ENCODE results near the gene KMT2B.
A peak's percentile ranks its signal among the peaks of the same experiment; 100 is the strongest.
"Not testable (repeated sequence)": the region's sequence is repeated elsewhere in the genome, so short reads cannot be mapped to it uniquely, and the experiment has no call there.

Gene KMT2B

DNA sequence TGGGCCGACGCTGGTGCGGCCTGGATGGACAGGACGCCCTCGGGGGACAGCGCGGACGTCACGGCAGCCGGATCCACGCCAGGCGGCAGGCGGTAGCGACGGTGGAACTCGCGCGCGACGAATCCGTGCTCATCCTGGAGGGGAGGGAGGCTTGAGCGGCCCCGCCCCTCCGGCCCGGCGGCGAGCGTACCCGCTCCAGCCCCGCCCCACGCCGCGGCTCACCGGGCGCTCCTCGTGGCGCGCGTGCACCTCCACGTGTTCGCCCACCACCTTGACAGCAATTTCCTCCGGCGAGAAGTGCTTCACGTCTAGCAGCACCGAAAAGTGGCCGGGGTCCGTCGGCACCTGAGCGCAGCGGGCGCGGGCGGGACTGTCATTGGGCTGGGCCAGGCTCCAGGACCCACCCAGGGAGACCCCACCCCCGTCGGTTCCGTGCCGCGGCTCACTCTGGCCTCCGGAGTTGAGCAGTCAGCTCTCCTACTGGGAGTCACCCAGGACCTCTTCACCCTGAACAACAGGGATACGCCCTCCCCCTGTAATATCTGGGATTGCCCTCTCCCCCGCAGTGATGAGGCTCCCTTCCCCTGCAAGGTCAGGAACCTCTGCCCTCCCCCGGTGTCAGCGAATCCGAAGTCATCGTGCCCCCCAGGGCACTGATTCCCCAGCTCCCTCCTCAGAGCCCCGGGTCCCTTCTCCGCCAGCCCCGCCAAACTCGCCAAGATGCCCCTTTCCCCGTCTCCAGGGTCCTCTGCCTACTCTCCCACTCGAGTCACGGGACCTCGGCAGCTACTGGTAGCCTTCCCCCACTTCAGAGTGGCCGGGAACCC lies 38.0 kb downstream of the KMT2B start:
- no peak for DNase-seq (ENCODE audit: low read depth, low spot score)

DNA sequence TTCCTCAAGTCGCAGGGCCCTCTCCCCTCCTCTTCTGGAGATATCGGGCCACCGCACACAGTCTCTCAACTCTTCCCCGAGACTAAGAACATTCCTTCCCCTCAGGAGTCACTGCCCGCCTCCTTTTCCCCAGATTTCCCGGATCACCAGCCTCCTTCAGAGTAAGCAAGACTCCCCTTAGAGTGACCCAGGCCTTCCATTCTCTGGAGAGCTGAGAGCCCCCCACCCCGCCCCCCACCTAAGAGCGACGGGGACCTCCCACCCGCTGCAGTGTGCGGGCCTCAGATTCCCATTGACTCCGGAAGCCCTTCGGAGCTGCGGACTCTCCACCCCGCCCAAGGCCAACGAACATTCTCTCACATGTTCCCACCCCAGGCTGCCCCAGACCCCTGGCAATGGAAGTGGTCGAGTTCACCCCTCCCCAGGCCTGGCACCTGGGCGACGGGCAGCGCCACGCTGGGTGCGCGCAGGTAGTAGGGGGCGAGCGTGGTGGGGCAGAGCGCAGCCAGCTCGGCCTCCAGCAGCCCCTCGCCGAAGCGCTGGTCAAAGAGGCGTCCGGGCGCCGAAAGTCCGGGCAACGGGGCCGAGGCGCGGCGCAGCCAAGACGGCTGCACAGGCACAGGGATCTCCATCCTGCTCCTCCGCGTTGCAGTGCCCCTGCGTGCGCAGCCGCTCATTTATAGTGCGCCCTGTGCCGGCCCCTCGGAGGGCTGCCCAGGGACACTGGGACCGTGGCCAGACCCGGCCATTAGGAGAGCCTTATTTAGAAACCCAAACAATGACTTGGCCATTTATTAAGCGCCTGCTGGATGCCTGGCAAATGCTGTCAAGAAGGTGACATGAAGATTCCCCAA lies 38.8 kb downstream of the KMT2B start, which contains the start of gene HSPB6:
TSS of gene HSPB6 (minus strand) at position 653 of the 854 bp plus-strand sequence. CDS start at position 632, 21 bp downstream.
- DNase-seq (ENCODE audit: low read depth, low spot score) = no peak

DNA sequence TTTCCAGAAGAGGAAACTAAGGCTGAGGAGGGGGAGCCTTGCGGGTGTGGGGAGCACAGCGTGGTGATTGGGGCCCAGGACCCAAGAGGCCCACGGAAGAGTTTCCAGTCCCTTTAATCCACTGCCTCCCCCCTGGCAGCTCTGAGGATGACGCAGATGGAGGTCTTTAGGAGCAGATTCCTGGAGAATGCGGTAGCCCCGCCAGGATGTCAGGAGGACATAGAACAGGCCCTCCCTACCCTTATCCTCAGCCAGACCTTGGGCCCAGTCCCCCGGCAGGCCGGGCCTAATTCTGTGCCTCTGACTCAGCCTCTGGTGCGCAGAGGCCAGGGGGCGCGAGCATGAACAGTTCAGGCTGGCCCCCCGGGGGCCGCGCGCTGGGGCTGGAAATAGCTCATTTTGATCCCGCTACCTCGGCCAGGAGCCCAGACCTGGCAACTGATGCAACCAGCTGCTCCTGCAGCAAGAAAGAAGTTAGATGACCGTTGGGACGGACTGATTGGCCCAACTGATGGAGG lies 39.5 kb downstream of the KMT2B start:
- DNase-seq (ENCODE audit: low read depth, low spot score) = peak; percentile 81

DNA sequence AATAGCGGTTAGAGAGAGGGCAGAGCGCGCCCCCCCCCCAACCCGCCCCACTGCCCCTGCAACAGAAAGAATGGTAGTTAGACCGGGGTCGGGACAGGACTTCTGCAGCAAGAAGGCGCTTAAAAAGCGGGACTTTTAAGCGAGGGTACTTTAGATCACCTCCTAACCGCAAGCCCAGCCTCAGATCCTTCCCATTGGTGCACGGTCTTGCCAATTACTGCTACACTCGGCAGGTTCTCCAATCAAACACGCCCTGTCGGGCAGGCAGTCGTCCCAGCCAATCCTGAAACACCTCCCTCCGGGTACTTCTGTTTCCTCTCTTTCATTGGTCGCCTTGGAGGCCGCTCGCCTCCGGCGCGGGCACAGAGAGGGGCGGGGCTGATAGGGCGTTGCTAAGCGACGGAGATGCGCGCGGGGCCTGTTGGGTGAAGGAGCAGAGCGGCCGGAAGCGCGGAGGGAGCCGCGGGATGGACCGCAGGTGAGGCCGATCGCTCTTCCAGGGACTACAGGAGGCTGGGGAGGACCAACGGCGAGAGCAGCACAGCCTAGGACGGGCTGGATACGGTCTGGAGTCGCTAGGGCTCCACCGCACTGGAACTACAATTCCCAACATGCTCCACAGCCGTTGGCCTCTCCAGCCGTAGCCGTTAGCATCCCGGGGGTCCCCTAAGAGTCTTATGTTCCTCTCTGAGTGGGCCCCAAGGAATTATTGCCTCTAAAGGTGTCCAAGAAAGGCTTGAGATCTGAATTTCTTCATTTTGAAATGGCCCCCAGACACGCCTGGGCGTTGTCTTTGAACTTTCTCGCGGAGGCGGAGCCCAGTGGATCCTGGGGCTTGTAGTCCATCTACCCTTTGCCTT lies 40.2 kb downstream of the KMT2B start, which contains the start of gene PROSER3:
TSS of gene PROSER3 (plus strand) at position 428 of the 860 bp plus-strand sequence. CDS start at position 468, 40 bp downstream.
- DNase-seq (ENCODE audit: low read depth, low spot score) = peak; percentile 98

DNA sequence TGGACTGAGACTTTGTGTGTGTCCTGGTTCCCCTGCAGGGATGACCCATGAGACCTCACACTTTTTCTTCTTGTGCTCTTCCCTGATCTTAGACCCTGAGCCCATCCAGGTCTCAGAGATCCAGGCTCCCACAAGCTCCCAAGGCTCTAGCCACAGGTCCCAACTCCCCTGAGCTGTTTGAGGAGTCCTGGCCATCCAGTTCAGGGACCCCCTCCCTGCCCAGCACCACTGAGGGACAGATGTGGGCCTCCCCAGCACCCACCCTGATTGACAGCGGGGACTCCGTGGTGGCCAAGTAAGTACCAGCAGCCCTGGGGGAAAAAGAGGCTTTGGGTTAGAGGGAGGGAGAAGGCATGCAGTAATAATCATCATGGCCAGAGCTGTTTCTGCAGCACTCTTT lies 41.9 kb downstream of the KMT2B start:
- no peak for DNase-seq (ENCODE audit: low read depth, low spot score)

DNA sequence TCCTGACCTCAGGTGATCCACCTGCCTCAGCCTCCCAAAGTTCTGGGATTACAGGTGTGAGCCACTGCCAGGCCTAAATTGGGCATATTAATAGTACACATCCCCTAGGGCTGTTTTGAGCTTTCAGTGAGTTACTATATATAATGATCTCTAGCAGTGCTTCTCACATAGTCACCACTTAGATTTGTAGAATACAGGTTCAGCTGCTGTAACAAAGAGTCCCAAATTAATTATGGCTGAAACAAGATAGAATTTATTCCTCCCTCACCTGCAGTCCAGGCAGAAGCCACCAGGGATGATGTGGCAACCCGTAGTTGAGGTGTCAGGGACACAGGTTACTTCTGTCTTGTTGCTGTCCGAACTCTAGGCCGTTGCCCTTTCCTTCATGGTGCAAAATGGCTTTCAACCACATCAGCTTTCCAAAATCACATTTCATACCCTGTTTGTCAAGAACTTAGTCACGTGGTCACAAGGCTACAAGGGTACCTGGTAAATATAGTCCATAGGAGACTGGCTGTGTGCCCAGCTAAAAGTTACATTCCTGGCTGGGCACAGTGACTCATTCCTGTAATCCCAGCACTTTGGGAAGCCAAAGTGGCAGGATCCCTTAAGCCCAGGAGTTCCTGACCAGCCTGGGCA lies 43.0 kb downstream of the KMT2B start:
- no peak for DNase-seq (ENCODE audit: low read depth, low spot score)

DNA sequence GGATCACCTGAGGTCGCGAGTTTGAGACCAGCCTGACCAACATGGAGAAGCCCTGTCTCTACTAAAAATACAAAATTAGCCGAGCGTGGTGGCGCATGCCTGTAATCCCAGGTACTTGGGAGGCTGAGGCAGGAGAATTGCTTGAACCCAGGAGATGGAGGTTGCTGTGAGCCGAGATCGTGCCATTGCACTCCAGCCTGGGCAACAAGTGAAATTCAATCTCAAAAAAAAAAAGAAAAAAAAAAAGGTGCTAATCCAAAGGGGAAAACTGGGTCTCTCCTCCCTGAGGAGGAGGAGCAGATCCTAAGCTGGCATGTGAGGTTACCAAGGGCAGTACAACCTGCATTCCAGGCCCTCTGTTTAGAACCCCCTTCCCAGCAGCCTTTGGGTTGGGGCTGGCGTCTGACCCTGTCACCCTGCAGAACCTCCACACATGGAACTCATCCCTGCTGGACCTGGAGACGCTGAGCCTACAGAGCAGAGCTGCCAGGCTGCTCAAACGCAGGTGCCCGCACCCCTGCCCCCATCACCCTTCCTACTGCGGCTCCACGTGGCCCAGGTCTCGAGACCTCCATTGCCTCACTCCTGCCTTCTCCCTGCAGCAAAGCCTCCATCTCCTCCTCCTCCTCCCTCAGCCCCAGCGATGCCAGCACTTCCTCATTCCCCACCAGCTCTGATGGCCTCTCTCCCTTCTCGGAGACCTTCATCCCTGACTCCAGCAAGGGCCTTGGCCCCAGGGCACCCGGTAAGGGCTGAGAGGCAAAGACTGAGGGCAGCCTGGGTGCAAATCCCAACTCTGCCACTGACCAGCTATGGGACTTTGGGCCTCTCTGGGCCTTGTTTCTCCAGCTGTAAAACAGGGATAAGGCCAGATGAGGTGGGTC lies 46.9 kb downstream of the KMT2B start:
- DNase-seq (ENCODE audit: low read depth, low spot score) = no peak

DNA sequence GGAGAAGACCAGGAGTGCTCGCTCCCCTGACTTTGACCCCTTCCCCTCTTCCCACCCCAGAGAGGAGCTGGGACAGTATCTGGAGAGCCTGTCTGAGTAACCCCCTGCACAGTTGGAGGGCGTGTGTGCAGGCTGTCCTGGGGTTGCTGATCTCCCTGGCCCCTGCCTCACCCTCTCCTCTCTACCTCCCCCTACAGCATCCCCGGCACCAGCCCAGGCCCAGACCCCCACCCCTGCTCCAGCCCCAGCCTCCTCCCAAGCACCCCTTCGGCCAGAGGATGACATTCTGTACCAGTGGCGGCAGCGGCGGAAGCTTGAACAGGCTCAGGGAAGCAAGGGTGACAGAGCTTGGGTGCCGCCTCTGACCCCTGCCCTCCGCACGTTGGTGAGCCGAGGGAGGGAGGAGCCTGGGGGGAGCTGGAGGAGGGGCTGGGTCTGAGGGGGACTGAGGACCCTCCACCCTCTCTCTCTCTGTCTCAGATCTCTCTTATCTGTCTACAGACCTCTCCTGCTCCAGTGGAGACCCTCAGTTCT lies 48.8 kb downstream of the KMT2B start:
- no peak for DNase-seq (ENCODE audit: low read depth, low spot score)

DNA sequence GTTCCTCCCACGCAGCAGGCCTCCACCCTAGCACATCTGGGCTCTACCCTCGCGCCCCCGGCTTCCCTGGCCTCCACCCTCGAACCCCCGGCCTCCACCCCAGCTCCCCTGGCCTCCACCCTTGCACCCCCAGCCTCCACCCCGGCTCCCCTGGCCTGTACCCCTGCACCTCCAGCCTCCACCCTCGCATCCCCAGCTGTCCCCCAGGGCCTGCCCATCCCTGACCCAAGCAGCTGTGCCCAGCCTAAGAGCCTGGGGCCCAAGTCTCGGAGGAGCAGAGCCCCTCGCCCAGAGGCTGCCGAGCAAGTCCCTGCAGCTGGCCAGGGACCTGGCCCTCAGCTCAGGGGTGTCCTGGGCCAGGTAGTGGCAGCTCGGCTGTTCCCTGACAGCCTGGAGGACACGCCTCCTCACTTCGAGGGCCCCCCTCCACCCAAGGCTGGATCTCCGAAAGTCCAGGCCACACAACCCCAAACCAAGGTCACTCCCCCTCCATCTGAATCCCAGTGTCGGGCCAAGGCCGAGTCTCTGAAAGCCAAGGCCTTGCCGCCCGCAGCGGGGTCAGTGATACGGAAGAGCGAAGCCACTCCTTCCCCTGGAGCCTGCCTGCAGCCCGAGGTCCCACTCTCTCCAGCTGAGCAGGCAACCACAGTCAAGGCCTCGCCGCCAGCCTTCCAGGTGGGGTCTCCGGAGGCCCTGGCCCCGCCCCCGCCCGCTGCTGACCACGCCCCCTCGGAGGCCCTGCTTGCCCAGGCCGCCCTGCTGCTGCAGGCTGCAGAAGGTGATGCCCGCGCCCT lies 49.7 kb downstream of the KMT2B start:
- DNase-seq (ENCODE audit: low read depth, low spot score) = no peak

DNA sequence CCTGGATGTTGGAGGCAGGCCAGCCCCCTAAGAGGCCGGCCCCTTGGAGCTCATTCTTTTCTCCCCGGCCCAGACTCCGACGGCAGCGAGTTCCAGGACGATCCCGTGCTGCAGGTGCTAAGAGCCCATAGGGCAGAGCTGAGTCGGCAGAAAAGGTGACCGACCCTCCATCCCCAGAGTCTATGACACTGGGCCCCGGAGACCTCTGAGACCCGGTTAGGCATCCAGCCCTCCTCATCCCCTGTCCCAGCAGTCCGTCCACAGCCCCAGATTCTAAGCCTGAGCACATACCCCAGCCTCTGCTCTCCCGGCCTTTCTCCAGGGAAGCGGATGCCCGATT lies 50.2 kb downstream of the KMT2B start:
- DNase-seq (ENCODE audit: low read depth, low spot score) = no peak

DNA sequence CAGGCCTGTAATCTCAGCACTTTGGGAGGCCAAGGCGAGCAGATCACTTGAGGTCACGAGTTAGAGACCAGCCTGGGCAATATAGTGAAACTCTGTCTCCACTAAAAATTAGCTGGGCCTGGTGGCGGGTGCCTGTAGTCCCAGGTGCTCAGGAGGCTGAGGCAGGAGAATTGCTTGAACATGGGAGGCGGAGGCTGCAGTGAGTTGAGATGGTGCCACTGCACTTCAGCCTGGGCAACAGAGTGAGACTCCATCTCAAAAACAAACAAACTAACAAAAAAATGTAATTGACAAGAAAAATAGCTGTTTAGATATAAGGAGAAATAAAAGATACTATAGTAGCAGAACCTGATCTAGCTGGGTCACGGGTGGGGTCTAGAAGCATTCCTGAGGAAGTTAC lies 54.6 kb downstream of the KMT2B start:
- DNase-seq (ENCODE audit: low read depth, low spot score) = not testable (repeated sequence)

DNA sequence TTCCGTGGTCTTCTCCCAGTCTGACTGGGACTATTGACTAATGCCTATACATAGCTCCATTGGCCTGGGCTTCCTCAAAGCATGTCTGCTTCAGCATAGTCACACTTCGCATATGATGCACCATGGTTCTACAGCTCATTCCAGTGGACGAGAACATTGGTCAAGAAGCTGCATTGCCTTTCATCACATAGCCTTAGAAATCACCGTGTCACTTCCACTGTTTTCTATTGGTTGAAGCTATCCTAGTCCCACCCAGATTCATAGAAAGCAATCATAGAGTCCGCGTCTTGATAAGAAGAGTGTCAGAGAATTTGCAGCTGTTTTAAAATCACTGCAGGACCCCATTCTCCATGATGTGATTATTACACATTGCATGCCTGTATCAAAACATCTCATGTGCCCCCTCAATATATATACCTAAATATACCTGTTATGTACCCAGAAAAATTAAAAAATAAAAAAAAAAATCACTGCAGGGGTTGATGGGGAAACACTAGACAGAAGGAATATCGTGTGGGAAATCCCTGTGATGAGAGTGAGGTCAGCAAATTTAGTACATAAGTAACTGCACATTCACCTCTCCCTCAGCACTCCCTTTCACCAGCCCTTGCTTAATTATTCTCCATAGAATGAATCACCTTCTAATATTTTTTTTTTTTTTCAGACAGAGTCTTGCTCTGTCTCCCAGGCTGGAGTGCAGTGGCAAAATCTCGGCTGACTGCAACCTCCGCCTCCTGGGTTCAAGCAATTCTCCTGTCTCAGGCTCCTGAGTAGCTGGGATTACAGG lies 55.4 kb downstream of the KMT2B start:
- DNase-seq (ENCODE audit: low read depth, low spot score) = no peak

DNA sequence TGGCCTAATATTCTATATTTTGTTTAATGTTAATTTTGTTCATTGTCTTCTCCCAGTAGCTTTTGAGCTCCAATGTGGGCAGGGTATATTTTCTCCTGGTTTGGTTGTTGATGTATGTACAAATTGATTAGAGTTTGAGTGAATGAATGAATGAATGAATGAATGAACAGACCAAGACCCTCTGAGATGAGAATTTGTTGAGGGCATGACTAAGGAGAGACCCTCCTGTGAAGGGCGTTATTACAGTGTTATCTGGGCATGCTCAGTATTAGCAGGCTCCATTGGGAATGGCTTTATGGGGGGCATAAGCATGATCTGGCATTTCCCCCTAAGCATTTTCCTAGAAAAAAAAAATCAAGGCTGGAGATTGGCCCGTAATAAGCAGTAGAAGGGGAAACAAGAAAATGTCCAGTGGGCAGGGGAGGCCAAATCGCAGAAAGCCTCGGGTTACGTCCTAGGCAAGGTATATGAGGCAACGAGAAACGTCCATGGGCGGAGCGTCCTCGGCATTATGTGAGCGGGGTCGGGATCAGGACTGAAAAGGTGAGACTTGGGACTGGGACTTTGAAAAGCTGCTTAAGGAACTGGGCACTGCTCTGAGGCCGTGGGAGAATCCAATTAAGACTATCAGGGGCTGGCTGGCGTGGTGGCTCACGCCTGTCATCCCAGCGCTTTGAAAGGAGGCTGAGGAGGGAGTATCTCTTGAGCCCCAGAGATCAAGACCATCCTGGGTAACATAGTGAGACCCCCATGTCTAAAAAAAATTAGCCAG lies 56.7 kb downstream of the KMT2B start:
- DNase-seq (ENCODE audit: low read depth, low spot score) = no peak

DNA sequence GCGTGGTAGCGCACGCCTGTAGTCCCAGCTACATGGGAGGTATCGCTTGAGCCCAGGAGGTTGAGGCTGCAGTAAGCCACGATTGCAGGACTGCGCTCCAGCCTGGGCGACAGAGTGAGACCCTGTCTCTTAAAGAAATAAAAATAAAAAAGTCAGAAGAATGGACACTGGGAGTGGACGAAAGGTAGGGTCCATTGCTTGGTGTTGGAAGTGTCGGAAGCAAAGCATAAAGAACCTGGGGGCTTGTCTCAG lies 57.2 kb downstream of the KMT2B start:
- DNase-seq (ENCODE audit: low read depth, low spot score) = no peak

DNA sequence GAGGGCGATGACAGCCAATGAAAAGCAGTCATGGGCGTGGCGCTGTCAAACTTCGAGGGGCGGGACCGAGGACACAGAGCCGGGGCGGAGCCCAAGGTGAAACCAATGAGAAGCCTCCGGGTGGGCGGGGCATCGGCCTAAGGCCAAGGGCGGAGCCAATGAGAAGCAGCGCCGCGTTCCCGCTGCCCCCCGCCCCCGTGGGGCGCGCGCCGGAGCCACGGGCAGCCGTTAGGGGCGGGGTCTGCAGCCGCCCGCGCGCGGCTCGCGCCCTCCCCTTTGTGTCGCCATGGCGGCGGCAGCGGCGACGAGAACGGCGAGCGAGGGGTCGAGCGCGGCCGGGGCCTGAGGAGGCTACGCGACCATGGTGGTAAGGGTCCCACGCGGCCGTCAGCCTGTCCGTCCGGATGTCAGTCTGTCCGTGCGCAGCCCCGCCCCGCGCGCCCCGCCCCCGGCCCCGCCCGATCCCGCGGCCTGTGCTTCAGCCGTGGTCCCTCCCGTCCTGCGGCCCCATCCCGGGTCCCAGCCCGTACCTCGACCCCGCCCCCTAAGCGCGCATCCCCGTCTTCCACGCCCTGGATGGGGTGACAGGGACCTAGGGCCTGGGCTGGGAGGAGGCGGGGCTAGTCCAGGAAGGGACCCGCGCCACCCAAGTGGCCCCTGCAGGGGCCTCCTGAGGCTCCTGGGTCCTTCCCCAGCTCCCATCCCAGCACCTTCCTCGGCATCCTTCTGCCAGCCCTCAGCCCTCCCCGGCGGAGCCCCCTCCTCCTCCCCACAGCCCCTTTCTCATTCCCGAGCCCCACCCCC lies 57.7 kb downstream of the KMT2B start, which contains the start of gene ARHGAP33:
TSS of gene ARHGAP33 (plus strand) at position 267 of the 804 bp plus-strand sequence. CDS start at position 362, 95 bp downstream.
- DNase-seq (ENCODE audit: low read depth, low spot score) = peak; percentile 83

DNA sequence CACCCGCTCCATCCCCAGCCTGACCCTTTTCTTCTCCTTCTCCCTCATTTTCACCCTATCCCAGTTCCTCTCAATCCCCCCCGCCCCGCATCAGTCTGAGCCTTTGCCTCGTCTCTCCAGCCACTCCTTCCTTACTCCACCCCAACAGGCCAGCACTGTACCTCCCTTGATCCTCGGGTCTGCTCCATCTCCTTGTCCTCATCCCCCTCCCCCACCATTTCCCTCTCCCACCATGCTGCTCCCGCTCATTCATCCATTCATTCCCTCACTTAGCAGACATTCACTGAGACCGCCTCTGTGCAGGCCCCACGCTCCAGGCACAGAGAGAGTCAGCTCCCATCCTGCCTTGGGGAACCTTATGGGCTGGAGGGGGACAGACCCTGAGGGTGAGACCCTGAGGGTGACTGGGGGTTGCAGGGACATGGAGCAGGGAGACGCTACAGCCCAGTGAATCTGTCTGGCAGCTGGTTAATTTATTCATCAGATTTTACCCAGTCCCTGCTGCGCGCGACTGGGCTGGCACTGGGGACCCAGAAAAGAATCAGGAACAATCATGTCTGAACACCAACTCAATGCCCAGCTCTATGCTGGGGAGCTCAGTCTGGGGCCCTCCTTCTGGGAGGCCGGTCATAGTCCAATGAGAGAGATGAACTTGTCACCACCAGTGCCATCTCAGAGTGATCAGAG lies 58.4 kb downstream of the KMT2B start:
- no peak for DNase-seq (ENCODE audit: low read depth, low spot score)

Data from brain pericyte (primary cell).